ENCODE measurements around the gene BUD13. TPM values are rescaled to one million over a fixed set of nuclear protein-coding genes. Genes with fewer than 3 reads are reported as not detected.

BUD13 gene
- total and polyA plus RNA-seq, 2 experiments from 2014 or later = 15.3 to 19.5 TPM

GRCh38 chr11:116814502-116814901 lies 41.7 kb upstream of the BUD13 start:
- DNase-seq (ENCODE audit: low read depth in 1 of 2, low spot score in 1 of 2) = no peak
- no peak for TF ChIP-seq CTCF (IDR thresholded peaks at IDR 0.05; ENCODE audit: low read depth, low read length)
- Histone ChIP-seq H3K27me3 (no peaks in the 10 kb centered on the region), H3K27ac (no peak overlapping the region), H3K4me3 (no peak overlapping the region), H3K4me1 (ENCODE audit: low read depth) (no peaks in the 10 kb centered on the region), H3K36me3 (no peaks in the 10 kb centered on the region), H3K9me3 (ENCODE audit: low read depth) (no peaks in the 10 kb centered on the region)

GRCh38 chr11:116813781-116814471 lies 41.1 kb upstream of the BUD13 start:
- Histone ChIP-seq H3K4me3 (no peak overlapping the region), H3K27ac (no peak overlapping the region), H3K36me3 (no peaks in the 10 kb centered on the region), H3K4me1 (ENCODE audit: low read depth) (no peaks in the 10 kb centered on the region), H3K9me3 (ENCODE audit: low read depth) (no peaks in the 10 kb centered on the region), H3K27me3 (no peaks in the 10 kb centered on the region)
- DNase-seq (ENCODE audit: low read depth in 1 of 2, low spot score in 1 of 2) = no peak
- TF ChIP-seq CTCF (IDR thresholded peaks at IDR 0.05; ENCODE audit: low read depth, low read length) = no peak

GRCh38 chr11:116813170-116813569 lies 40.4 kb upstream of the BUD13 start:
- TF ChIP-seq CTCF (IDR thresholded peaks at IDR 0.05; ENCODE audit: low read depth, low read length) = no peak
- H3K36me3 ChIP-seq = no peaks in the 10 kb centered on the region
- H3K9me3 ChIP-seq (ENCODE audit: low read depth) = no peaks in the 10 kb centered on the region
- no peak overlapping the region for H3K27ac ChIP-seq
- no peaks in the 10 kb centered on the region for H3K27me3 ChIP-seq
- no peak overlapping the region for H3K4me3 ChIP-seq
- no peak for DNase-seq (ENCODE audit: low read depth in 1 of 2, low spot score in 1 of 2)
- H3K4me1 ChIP-seq (ENCODE audit: low read depth) = no peaks in the 10 kb centered on the region

GRCh38 chr11:116812109-116812508 lies 39.3 kb upstream of the BUD13 start:
- no peak overlapping the region for H3K4me3 ChIP-seq
- H3K9me3 ChIP-seq (ENCODE audit: low read depth) = no peaks in the 10 kb centered on the region
- no peaks in the 10 kb centered on the region for H3K4me1 ChIP-seq (ENCODE audit: low read depth)
- DNase-seq (ENCODE audit: low read depth in 1 of 2, low spot score in 1 of 2) = no peak
- H3K27ac ChIP-seq = no peak overlapping the region
- no peaks in the 10 kb centered on the region for H3K27me3 ChIP-seq
- no peak for TF ChIP-seq CTCF (IDR thresholded peaks at IDR 0.05; ENCODE audit: low read depth, low read length)
- no peaks in the 10 kb centered on the region for H3K36me3 ChIP-seq

GRCh38 chr11:116811194-116811593 lies 38.4 kb upstream of the BUD13 start:
- no peaks in the 10 kb centered on the region for H3K4me1 ChIP-seq (ENCODE audit: low read depth)
- DNase-seq (ENCODE audit: low read depth in 1 of 2, low spot score in 1 of 2) = no peak
- no peak overlapping the region for H3K27ac ChIP-seq
- no peak for TF ChIP-seq CTCF (IDR thresholded peaks at IDR 0.05; ENCODE audit: low read depth, low read length)
- no peak overlapping the region for H3K4me3 ChIP-seq
- H3K27me3 ChIP-seq = no peaks in the 10 kb centered on the region
- no peaks in the 10 kb centered on the region for H3K9me3 ChIP-seq (ENCODE audit: low read depth)
- no peaks in the 10 kb centered on the region for H3K36me3 ChIP-seq

Data from cardiac muscle cell (in vitro differentiated cells and primary cell).